ENCODE measurements around the gene INAFM1. TPM values are rescaled to one million over a fixed set of nuclear protein-coding genes. Genes with fewer than 3 reads are reported as not detected.

The INAFM1 gene
- total RNA-seq, 1 donor from 2014 or later = 16.7 TPM

DNA sequence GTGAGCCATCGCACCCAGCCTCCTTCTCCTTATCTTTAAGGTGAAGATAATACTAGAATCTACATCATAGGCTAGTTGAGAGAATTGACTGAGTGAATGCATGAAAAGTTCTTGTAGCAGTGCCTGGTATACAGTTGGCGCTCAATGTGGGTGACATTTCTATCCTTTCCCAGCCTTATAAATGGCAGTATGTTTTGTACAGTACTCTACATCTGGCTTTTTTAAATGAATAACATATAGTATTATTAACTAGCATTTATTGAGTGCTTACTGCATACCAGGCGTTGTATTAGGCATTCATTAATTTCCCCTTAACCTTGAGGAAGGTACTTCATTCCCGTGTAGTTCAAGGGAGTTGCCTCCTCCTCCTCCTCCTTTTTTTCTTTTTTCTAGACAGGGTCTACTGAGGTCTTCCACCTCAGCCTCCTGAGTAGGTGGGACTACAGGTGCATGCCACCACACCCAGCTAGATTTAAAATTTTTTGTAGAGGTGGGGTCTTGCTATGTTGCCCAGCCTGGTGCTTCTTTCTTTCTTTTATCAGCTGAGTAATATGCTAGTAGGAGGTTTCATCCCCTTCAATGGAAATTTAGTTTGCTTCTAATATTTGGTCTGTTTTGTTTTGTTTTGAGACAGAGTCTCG, 37.8 kb downstream of the INAFM1 start:
- Mint-ChIP-seq H3K27ac (ENCODE audit: unreplicated experiment) (no peak overlapping the region), H3K27me3 (ENCODE audit: unreplicated experiment) (no peaks in the 10 kb centered on the region), H3K4me1 (ENCODE audit: unreplicated experiment) (peaks cover 22% of the 10 kb centered on the region), H3K9me3 (ENCODE audit: unreplicated experiment) (no peaks in the 10 kb centered on the region), H3K4me3 (ENCODE audit: unreplicated experiment) (no peak overlapping the region), H3K36me3 (ENCODE audit: unreplicated experiment) (no peaks in the 10 kb centered on the region)
- DNase-seq (ENCODE audit: extremely low spot score, unreplicated experiment) = no peak
- TF ChIP-seq, protein P1, sequence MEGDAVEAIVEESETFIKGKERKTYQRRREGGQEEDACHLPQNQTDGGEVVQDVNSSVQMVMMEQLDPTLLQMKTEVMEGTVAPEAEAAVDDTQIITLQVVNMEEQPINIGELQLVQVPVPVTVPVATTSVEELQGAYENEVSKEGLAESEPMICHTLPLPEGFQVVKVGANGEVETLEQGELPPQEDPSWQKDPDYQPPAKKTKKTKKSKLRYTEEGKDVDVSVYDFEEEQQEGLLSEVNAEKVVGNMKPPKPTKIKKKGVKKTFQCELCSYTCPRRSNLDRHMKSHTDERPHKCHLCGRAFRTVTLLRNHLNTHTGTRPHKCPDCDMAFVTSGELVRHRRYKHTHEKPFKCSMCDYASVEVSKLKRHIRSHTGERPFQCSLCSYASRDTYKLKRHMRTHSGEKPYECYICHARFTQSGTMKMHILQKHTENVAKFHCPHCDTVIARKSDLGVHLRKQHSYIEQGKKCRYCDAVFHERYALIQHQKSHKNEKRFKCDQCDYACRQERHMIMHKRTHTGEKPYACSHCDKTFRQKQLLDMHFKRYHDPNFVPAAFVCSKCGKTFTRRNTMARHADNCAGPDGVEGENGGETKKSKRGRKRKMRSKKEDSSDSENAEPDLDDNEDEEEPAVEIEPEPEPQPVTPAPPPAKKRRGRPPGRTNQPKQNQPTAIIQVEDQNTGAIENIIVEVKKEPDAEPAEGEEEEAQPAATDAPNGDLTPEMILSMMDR (IDR thresholded peaks at IDR 0.05) = no peak

DNA sequence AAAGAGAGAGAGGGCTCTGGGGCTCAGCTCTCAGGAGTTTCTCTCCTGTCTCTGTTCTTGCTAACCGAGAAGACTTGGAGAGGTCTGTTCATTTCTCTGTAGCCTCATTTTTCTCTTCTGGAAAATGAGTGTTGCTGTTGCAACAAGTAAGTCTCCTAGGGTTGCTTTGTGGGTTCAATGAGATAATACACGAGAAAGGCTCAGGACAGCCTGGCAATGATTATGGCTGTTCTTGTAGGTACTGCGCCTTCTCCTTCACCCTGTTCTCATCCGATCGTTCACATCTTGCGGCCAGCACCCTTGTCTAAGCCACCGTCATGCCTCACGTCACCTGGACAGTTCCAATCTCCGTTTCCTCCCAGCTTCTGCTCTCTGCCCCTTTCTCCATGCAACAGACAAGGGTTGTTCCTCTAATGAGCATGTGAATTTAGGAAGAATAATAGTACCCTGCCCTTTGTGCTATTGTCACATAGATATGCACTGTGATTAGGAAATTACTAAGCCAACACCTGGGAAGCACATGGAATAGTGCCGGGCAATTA, 39.1 kb downstream of the INAFM1 start:
- no peak for DNase-seq (ENCODE audit: extremely low spot score, unreplicated experiment)
- Mint-ChIP-seq H3K27me3 (ENCODE audit: unreplicated experiment) (no peaks in the 10 kb centered on the region), H3K4me3 (ENCODE audit: unreplicated experiment) (no peak overlapping the region), H3K4me1 (ENCODE audit: unreplicated experiment) (peaks cover 21% of the 10 kb centered on the region), H3K9me3 (ENCODE audit: unreplicated experiment) (no peaks in the 10 kb centered on the region), H3K27ac (ENCODE audit: unreplicated experiment) (no peak overlapping the region), H3K36me3 (ENCODE audit: unreplicated experiment) (no peaks in the 10 kb centered on the region)
- TF ChIP-seq, protein P1 (IDR thresholded peaks at IDR 0.05) = no peak

DNA sequence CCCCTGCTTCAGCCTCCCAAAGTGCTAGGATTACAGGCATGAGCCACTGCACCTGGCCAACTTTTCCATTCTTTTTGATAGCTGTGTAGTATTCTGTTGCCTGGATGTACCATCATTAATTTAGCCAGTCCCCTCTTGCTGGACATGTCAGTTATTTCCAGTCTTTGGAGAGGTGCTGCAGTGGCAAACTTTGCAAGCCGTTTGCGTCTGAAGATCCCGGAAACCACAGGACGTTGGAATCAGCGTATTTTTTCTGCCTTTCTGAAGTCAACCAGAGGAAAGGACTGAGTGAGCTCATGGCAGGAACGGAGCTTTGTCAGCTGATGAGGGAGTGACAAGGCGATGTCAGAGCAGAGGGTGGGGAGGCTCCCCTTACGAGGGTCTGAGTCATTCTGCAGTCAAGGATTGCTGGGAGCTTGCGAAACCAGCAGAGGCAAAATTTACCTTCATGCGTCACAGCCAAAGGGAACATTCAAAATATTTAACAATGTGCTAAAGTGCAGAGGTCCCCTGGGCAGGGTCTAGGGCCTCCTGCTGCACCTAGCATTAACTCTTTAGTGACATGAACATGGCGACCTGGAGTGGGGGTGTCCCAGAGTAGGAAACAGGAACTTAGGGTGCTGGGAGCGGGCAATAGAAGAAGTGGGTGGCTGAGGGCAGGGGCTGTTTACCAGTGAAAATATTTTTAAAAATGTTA, 40.6 kb downstream of the INAFM1 start:
- no peak overlapping the region for H3K4me3 Mint-ChIP-seq (ENCODE audit: unreplicated experiment)
- no peak for DNase-seq (ENCODE audit: extremely low spot score, unreplicated experiment)
- H3K27me3 Mint-ChIP-seq (ENCODE audit: unreplicated experiment) = no peaks in the 10 kb centered on the region
- H3K9me3 Mint-ChIP-seq (ENCODE audit: unreplicated experiment) = no peaks in the 10 kb centered on the region
- TF ChIP-seq, protein P1 (IDR thresholded peaks at IDR 0.05) = no peak
- H3K4me1 Mint-ChIP-seq (ENCODE audit: unreplicated experiment) = peaks cover 12% of the 10 kb centered on the region
- peak overlapping the region; percentile 73 for H3K27ac Mint-ChIP-seq (ENCODE audit: unreplicated experiment)
- no peaks in the 10 kb centered on the region for H3K36me3 Mint-ChIP-seq (ENCODE audit: unreplicated experiment)

DNA sequence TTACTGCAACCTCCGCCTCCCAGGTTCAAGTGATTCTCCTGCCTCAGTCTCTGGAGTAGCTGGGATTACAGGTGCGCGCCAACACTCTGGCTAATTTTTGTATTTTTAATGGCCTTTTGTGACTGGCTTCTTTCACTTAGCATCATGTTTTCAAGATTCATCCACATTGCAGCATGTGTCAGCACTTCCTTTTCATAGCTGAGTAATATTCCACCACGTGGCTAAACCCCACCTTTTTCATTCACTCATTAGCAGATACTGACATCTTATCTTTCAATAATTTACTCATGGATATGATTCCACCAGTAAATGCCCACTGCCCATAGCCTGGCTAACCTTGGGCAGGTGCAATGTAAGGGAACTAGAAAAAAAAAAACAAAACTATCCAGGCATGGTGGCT, 41.8 kb downstream of the INAFM1 start:
- Mint-ChIP-seq H3K27me3 (ENCODE audit: unreplicated experiment) (no peaks in the 10 kb centered on the region), H3K27ac (ENCODE audit: unreplicated experiment) (no peak overlapping the region), H3K36me3 (ENCODE audit: unreplicated experiment) (no peaks in the 10 kb centered on the region), H3K9me3 (ENCODE audit: unreplicated experiment) (no peaks in the 10 kb centered on the region), H3K4me3 (ENCODE audit: unreplicated experiment) (no peak overlapping the region), H3K4me1 (ENCODE audit: unreplicated experiment) (peaks cover 8% of the 10 kb centered on the region)
- TF ChIP-seq, protein P1 (IDR thresholded peaks at IDR 0.05) = no peak
- DNase-seq (ENCODE audit: extremely low spot score, unreplicated experiment) = no peak

Data from osteocyte (in vitro differentiated cells).